GM19463 (cell line): ENCODE measurements around the gene ARHGEF10L.

ENCODE experiments used
- ATAC-seq: cut with Tn5 transposase; IDR thresholded peaks from one replicate; pipeline ENCODE4 v1.9.1; 2021; ENCODE audit warnings: mild to moderate bottlenecking, moderate library complexity; ENCODE audit not compliant: unreplicated experiment

Gene ARHGEF10L

GRCh38 chr1:17588048-17588871, 48.8 kb downstream of the ARHGEF10L start:
- ATAC-seq, result no peak

GRCh38 chr1:17591814-17592430, 52.4 kb downstream of the ARHGEF10L start:
- ATAC-seq, result no peak

- no peak for ATAC-seq
These were observed 54.5 kb downstream of the ARHGEF10L start for GRCh38 chr1:17594026-17594425.

- no peak for ATAC-seq
These were observed 55.4 kb downstream of the ARHGEF10L start for GRCh38 chr1:17594690-17595601.

GRCh38 chr1:17595602-17595925, 56.1 kb downstream of the ARHGEF10L start:
- ATAC-seq, result no peak

GRCh38 chr1:17596186-17596585, 56.7 kb downstream of the ARHGEF10L start:
- no peak for ATAC-seq

- ATAC-seq, result no peak
These were observed 57.4 kb downstream of the ARHGEF10L start for GRCh38 chr1:17596651-17597509.

- no peak for ATAC-seq
These were observed 58.2 kb downstream of the ARHGEF10L start for GRCh38 chr1:17597651-17598050.

- no peak for ATAC-seq
These were observed 58.8 kb downstream of the ARHGEF10L start for GRCh38 chr1:17598251-17598650.

GRCh38 chr1:17599291-17599953, 59.9 kb downstream of the ARHGEF10L start:
- no peak for ATAC-seq

GRCh38 chr1:17599954-17600300, 60.4 kb downstream of the ARHGEF10L start:
- no peak for ATAC-seq

- ATAC-seq, result no peak
These were observed 60.8 kb downstream of the ARHGEF10L start for GRCh38 chr1:17600321-17600720.

GRCh38 chr1:17601643-17602382, 62.3 kb downstream of the ARHGEF10L start:
- no peak for ATAC-seq

GRCh38 chr1:17603091-17603841, 63.8 kb downstream of the ARHGEF10L start:
- no peak for ATAC-seq

GRCh38 chr1:17605582-17606344, 66.3 kb downstream of the ARHGEF10L start:
- ATAC-seq, result no peak

- no peak for ATAC-seq
These were observed 67.4 kb downstream of the ARHGEF10L start for GRCh38 chr1:17606826-17607440.
